Choroid plexus epithelial cell (primary cell): ENCODE results near the gene EEFSEC.

ENCODE experiments used
- DNase-seq: peaks from one replicate; pipeline ENCODE4 v3.0.0-alpha.2; 2010; ENCODE audit warnings: low read depth
- H3K4me3 ChIP-seq: 2 replicates; pipeline ENCODE4 v1.5.1; 2011; ENCODE audit warnings: low read depth, mild to moderate bottlenecking, control low read depth, low read length, moderate library complexity
- CTCF ChIP-seq: conservative IDR thresholded peaks from 2 replicates; pipeline ENCODE4 v1.5.1; 2011; ENCODE audit warnings: low read depth, mild to moderate bottlenecking, control low read depth, inconsistent platforms, low read length, moderate library complexity

EEFSEC gene

DNA sequence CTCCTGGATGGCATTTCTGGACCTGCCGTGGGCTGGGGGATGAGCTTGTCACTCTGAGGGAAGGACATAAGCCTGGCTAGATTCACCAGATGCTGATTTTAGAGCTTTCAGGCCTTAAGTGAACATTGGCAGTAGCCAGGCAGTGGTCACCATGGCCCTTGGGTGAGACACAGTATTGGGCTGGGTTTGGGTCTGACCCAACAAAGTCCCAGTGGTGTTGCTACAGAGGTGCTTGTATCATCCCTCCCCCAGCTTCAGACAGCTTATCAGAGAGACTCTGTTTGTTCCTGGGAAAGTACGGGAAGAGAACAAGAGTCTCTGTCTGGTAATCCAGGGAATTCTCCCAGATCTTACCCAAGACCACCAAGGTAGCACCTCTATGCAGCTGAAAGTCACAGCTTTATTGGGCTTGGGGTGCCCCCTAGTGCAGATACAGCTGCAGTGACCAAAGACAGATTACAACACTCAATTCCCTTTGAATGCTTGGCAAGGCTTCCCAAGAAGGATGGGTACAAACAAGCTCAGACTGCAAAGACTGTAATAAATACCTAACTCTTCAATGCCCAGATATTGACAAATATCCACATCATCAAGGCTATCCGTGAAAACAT is 19.9 kb upstream of the EEFSEC start:
- peak; percentile 87 for TF ChIP-seq CTCF
- DNase-seq: peak; percentile 83
- H3K4me3 ChIP-seq: no peak overlapping the region

DNA sequence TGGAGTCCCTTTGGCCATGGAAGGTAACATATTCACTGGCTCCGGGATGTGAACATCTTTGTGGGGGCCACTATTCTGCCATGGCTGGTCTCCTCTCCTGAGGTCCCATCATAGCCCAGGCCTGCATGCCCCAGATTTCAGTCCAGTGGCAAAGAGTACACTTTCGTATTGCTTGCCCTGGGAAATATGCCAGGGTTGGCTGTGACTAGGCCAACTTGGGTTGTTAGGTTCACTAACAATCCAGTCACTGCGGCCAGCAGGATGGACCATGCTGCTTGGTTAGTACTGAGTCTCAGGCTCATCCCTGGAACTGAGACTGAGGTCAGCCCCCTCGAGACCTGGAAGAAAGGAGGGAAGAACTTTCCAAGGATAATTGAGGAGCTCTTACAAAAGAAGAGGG is 9.8 kb upstream of the EEFSEC start:
- no peak for TF ChIP-seq CTCF
- H3K4me3 ChIP-seq: no peak overlapping the region
- DNase-seq: no peak

DNA sequence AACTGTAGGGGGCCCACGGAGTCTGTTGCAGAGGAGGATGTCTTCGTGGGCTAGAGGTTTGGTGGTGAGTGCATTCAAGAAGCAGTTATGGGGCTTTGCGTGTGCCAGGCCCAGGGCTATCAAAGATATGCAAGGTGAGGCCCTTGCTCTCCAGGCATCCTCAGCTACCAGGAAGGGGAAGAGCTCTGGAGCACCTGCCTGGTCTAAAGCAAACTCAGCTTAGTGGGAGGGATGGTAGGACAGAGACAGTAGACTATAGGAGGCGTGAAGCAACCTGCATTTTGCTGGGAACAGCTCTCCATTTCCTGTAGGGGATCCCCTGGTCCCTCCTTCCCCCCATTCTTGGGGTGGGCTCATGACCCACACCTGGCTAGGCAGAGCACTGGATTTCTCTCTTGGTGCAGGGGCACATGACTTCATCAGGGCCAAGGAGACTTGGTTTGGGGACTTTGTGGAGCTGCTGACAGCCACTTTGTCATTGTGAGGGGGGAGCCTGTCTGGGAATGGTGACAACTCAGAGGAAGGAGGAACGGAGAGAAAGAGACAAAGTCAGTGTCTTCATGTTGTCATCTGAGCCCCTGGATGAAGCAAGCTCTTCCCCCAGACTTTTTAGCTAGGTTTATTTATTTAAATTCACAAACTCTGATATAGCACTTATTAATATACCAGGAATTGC is 8.6 kb upstream of the EEFSEC start:
- no peak for DNase-seq
- TF ChIP-seq CTCF: no peak
- H3K4me3 ChIP-seq: no peak overlapping the region

DNA sequence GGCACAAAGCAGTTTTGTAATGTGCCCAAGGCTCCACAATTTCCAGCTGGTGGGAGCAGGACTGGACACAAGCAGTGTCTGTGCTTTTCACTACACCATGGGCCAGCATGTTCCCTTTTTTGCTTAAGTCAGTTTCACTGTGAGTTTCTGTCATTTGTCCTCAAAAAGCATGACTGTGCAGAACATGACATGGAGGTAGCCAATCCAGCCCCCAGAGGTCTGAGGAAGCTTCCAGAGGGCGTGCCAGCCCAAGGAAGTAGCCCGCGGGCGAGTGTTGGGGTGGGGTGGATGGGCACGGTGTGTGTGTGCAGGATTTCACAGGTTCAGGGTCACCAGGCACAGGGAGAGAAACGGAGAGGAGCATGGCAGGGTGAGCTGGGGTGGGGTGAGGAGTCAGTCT is 8.0 kb upstream of the EEFSEC start:
- no peak for DNase-seq
- TF ChIP-seq CTCF: no peak
- no peak overlapping the region for H3K4me3 ChIP-seq

DNA sequence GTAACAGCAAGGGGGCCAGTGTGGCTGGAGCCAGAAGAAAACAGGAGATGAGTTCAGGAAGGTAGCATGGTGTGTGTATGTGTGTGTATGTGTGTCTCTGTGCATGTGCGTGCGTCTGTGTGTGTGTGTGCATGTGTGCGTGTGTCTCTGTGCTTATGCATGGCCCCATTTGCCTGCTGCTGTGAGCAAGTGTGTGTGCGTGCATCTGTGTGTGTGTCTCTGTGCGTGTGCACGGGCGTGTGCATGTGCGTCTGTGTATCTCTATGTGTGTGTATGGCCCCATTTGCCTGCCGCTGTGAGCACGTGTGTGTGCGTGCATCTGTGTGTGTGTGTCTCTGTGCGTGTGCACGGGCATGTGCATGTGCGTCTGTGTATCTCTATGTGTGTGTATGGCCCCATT is 7.1 kb upstream of the EEFSEC start:
- no peak for TF ChIP-seq CTCF
- DNase-seq: no peak
- no peak overlapping the region for H3K4me3 ChIP-seq

GRCh38 chr3:128149650-128150049 is 3.6 kb upstream of the EEFSEC start:
- no peak overlapping the region for H3K4me3 ChIP-seq
- TF ChIP-seq CTCF: no peak
- DNase-seq: peak; percentile 6

DNA sequence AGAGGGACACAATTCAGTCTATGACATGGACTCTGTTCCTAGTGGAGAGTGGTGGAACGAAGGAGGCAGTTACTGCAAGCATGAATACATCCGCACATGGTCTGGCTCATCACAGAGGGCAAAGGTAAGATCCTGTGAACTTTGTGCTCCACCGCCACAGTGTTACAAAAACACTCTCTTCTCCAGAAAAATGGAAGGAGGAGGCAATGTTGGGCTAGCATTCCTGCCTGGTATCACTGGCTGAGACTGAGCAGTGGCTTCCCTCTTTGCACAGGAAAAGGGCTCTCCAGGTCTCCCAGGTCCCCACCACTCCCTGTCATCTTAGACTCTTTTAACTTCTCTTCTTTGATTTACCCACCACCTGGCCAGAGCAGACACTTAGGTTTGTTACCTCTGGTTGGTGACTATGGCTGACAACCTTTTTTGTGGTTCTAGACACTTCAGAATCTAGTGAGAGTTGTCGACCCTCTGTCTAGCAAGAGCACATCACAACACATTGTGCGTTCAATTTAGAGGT is 1.5 kb upstream of the EEFSEC start:
- DNase-seq: no peak
- no peak overlapping the region for H3K4me3 ChIP-seq
- no peak for TF ChIP-seq CTCF
